PFSK-1 (cell line): Measurements from ENCODE around the gene AP4S1.

ENCODE experiments used
- POLR2AphosphoS5 ChIP-seq: IDR thresholded peaks from 2 replicates; pipeline ENCODE4 v1.6.1; 2012; ENCODE audit warnings: low read depth, mild to moderate bottlenecking, control low read depth, low read length, moderate library complexity
- SIN3A ChIP-seq: IDR thresholded peaks from 2 replicates; pipeline ENCODE4 v1.6.1; 2012; ENCODE audit warnings: mild to moderate bottlenecking, low read length, moderate library complexity, borderline replicate concordance; ENCODE audit not compliant: insufficient read depth
- TF ChIP-seq, protein P1 (sequence below), 2 experiments: IDR thresholded peaks; 2 replicates each; pipeline versions ENCODE4 v1.6.1 to v1.8.0; 2011 to 2012; ENCODE audit warnings: low read depth in 2 of 2, low read length in 2 of 2, control low read depth in 1 of 2, inconsistent platforms in 1 of 2, mild to moderate bottlenecking in 1 of 2, moderate library complexity in 1 of 2; ENCODE audit not compliant: insufficient read depth in 1 of 2

DNA sequence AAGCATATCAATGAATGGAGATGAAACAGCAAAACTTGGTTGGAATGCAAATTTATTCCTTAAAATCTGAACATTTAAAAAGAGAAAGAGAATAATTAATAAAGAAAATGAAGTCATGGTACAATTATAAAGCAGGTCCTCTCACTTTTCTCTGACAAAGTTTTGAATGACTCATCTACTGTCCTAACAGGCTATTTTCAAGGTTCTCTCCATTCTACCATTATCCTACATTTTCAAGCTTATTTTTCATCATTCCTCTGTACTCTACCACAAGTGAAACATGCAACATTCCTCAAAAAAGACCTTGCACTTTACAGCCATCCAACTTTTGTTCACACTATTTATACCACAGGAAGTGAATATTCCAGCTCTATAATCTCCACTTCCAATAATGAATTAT lies 36.9 kb upstream of the AP4S1 start:
- no peak for TF ChIP-seq POLR2AphosphoS5
- no peak for TF ChIP-seq SIN3A
- TF ChIP-seq, protein P1, sequence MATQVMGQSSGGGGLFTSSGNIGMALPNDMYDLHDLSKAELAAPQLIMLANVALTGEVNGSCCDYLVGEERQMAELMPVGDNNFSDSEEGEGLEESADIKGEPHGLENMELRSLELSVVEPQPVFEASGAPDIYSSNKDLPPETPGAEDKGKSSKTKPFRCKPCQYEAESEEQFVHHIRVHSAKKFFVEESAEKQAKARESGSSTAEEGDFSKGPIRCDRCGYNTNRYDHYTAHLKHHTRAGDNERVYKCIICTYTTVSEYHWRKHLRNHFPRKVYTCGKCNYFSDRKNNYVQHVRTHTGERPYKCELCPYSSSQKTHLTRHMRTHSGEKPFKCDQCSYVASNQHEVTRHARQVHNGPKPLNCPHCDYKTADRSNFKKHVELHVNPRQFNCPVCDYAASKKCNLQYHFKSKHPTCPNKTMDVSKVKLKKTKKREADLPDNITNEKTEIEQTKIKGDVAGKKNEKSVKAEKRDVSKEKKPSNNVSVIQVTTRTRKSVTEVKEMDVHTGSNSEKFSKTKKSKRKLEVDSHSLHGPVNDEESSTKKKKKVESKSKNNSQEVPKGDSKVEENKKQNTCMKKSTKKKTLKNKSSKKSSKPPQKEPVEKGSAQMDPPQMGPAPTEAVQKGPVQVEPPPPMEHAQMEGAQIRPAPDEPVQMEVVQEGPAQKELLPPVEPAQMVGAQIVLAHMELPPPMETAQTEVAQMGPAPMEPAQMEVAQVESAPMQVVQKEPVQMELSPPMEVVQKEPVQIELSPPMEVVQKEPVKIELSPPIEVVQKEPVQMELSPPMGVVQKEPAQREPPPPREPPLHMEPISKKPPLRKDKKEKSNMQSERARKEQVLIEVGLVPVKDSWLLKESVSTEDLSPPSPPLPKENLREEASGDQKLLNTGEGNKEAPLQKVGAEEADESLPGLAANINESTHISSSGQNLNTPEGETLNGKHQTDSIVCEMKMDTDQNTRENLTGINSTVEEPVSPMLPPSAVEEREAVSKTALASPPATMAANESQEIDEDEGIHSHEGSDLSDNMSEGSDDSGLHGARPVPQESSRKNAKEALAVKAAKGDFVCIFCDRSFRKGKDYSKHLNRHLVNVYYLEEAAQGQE (IDR thresholded peaks at IDR 0.05; ENCODE audit: insufficient read depth in 1 of 2, low read depth in 2 of 2, low read length in 2 of 2): no peak
